GM13976 (cell line): Measurements from ENCODE around the gene CDKN1B.

Experiments
- DNase-seq: peaks from one replicate; pipeline ENCODE4 v3.0.0; 2012; ENCODE audit warnings: low spot score
- CTCF ChIP-seq: IDR thresholded peaks from 2 replicates; pipeline ENCODE4 v1.5.1; 2012; ENCODE audit warnings: borderline replicate concordance, mild to moderate bottlenecking; ENCODE audit not compliant: insufficient read depth; ENCODE audit errors: extremely low read depth, missing control alignments, control extremely low read depth
- in situ Hi-C: fragments of 300-500 bp; cut with MboI; formaldehyde crosslinking; loops from one replicate; pipeline ENCODE4 v1.12.0; 2022; ENCODE audit warnings: low sequenced_read_pairs, mixed read lengths, inconsistent platforms; ENCODE audit not compliant: unreplicated experiment

CDKN1B gene

DNA sequence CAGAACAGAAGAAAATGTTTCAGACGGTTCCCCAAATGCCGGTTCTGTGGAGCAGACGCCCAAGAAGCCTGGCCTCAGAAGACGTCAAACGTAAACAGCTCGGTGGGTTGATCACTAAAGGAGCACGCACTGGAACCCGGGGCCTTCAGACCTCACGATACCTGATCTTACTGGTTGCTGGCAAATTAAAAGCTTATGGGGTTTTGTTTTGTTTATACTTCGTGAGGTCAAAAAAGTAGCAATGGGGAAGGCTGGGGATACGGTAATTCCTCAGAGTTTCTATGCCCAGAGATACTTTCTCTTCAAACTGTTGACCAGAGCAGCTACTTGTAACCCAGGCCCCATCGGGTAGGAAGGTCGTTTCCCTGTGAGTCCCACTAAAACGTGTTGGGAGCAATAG, 1.7 kb downstream of the CDKN1B start:
- in situ Hi-C loops, result loop anchor here (25.0 kb wide), 1 partner anchor 1132 kb away; no protein-coding TSS in a partner anchor
- no peak for TF ChIP-seq CTCF
- DNase-seq, result no peak

DNA sequence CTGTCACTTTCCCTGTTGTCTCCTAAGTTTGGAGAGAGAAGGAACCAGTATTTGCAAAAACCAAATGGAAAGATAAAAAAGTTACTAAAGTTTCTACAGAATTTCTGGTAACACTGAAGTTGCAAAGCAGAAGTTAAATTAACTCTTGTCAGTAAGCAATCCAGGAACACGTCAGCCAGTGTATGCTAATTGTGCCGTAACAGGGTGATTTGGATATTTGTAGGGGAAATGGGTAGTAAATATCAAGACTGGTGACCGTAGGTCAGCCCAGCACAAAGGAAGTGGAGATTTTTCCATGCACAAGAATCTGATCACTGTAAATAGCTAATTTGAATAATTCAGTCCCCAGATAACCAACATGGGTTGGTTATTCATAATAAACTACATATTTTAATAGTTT, 2.3 kb downstream of the CDKN1B start:
- TF ChIP-seq CTCF, result no peak
- in situ Hi-C loops, result loop anchor here (25.0 kb wide), 1 partner anchor 1132 kb away; no protein-coding TSS in a partner anchor
- DNase-seq, result no peak

- TF ChIP-seq CTCF, result no peak
- in situ Hi-C loops, result loop anchor here (25.0 kb wide), 1 partner anchor 1133 kb away; no protein-coding TSS in a partner anchor
- no peak for DNase-seq
These were observed 2.9 kb downstream of the CDKN1B start for GRCh38 chr12:12720052-12720451.

DNA sequence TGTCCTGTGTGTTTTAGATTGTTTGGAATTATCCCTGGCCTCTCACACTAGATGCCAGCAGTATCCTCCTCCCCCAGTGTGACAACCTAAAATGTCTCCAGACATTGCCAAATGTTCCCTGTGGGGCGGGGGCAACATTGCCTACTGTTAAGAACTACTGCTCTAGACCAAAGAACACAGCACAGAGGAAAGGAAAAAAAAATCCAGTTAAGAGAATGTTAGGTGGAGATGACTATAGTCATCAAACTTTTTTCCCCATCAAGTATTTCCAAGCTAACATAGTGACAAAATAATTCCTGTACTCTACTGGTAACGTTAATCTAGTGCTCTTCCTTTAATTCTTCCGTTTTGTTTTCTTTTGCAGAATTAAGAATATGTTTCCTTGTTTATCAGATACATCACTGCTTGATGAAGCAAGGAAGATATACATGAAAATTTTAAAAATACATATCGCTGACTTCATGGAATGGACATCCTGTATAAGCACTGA, 3.5 kb downstream of the CDKN1B start:
- no peak for DNase-seq
- in situ Hi-C loops, result loop anchor here (25.0 kb wide), 1 partner anchor 1133 kb away; no protein-coding TSS in a partner anchor
- no peak for TF ChIP-seq CTCF

DNA sequence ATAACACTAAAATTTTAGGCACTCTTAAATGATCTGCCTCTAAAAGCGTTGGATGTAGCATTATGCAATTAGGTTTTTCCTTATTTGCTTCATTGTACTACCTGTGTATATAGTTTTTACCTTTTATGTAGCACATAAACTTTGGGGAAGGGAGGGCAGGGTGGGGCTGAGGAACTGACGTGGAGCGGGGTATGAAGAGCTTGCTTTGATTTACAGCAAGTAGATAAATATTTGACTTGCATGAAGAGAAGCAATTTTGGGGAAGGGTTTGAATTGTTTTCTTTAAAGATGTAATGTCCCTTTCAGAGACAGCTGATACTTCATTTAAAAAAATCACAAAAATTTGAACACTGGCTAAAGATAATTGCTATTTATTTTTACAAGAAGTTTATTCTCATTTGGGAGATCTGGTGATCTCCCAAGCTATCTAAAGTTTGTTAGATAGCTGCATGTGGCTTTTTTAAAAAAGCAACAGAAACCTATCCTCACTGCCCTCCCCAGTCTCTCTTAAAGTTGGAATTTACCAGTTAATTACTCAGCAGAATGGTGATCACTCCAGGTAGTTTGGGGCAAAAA, 4.1 kb downstream of the CDKN1B start:
- DNase-seq, result no peak
- in situ Hi-C loops, result loop anchor here (25.0 kb wide), 1 partner anchor 1134 kb away; no protein-coding TSS in a partner anchor
- TF ChIP-seq CTCF, result no peak

DNA sequence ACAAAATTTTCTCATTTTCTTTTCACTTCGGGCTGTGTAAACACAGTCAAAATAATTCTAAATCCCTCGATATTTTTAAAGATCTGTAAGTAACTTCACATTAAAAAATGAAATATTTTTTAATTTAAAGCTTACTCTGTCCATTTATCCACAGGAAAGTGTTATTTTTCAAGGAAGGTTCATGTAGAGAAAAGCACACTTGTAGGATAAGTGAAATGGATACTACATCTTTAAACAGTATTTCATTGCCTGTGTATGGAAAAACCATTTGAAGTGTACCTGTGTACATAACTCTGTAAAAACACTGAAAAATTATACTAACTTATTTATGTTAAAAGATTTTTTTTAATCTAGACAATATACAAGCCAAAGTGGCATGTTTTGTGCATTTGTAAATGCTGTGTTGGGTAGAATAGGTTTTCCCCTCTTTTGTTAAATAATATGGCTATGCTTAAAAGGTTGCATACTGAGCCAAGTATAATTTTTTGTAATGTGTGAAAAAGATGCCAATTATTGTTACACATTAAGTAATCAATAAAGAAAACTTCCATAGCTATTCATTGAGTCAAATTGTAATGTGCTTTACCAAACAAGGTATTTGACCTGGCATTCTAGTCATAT, 4.8 kb downstream of the CDKN1B start:
- no peak for TF ChIP-seq CTCF
- in situ Hi-C loops, result loop anchor here (25.0 kb wide), 1 partner anchor 1135 kb away; no protein-coding TSS in a partner anchor
- DNase-seq, result no peak
